Stimulated activated naive B cell treated with anti-CD40 and anti-IgM and Interleukin-4, amounts not matched to agents 10 μg/mL and 1 μg/mL and 100 μg/mL, for 72 hours (primary cell): Measurements from ENCODE around the gene SLC25A15.

Experiments used
- ATAC-seq, 2 donors: fragments of 150-1000 bp; cut with Tn5 transposase; replicated peaks; 2 replicates each; pipeline ENCODE4 v1.10.0; 2021; ENCODE audit warnings: moderate library complexity in 1 of 2
- DNase-seq: peaks from one replicate; pipeline ENCODE4 v3.0.0; 2021
- H3K27ac Mint-ChIP-seq: one replicate; pipeline ENCODE4 v1.8.0; 2022; ENCODE audit warnings: mild to moderate bottlenecking, mixed read lengths
- H3K27me3 Mint-ChIP-seq, 2 donors: one replicate each; pipeline ENCODE4 v1.8.0; 2022; ENCODE audit warnings: mixed read lengths in 2 of 2
- H3K36me3 Mint-ChIP-seq, 2 donors: one replicate each; pipeline ENCODE4 v1.8.0; 2022; ENCODE audit warnings: mixed read lengths in 2 of 2, mild to moderate bottlenecking in 1 of 2
- H3K4me1 Mint-ChIP-seq, 2 donors: one replicate each; pipeline ENCODE4 v1.8.0; 2022; ENCODE audit warnings: mixed read lengths in 2 of 2, mild to moderate bottlenecking in 1 of 2
- H3K4me3 Mint-ChIP-seq, 2 donors: one replicate each; pipeline ENCODE4 v1.8.0; 2022; ENCODE audit warnings: mild to moderate bottlenecking in 2 of 2, mixed read lengths in 2 of 2, moderate library complexity in 1 of 2
- H3K9me3 Mint-ChIP-seq, 2 donors: one replicate each; pipeline ENCODE4 v1.8.0; 2022; ENCODE audit warnings: mixed read lengths in 2 of 2, mild to moderate bottlenecking in 1 of 2

The SLC25A15 gene

DNA sequence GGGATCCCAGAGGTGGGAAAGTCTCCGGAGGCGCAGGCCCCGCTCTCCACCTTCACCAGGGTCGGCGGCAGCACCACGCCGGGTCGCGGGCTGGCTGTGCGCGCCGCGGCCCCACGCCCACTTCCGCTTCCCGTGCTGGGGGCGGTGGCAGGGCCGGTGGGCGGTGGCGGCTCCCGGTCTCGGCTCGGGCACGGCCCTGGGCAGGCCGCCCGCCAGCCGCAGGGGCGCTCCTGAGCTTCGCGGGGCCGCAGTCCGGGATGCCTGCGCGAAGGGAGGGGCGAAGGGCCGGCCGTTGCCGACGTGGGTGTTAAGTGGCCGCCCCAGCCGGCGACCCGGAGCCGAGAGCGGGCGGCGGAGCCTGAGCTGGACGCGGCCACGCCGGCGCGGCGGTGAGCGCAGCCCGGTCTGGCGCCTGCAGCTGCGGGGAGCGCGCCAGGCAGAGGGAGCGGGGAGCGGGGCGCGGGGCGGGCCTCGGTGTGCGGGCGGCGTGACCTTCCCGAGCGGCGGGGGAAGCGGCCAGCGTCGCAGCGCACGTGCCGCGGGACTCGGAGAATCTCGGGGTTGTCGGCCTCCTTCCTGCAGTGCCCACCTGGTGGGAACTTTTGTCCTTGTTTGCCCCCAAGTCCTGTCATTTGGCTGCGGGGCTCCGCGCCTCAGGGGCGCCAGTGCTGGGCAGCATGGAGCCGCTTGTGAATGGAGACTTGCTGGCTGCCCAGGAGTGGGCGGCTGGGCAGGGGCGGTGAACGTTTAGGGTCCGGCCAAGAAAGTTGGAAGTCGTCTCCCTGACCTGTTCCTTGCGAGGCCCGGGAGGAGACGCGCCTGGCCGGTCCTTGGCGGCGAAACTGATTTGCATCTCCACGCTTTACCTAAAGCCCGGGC, at the start of gene SLC25A15:
Gene SLC25A15, plus strand, starts transcription at position 337 of the 879 bp plus-strand sequence. CDS start 3,616 bp downstream, outside the sequence.
- peak; percentile 92 to 94 for ATAC-seq
- DNase-seq, result peak; percentile 77
- Mint-ChIP-seq H3K4me1 (peaks cover 8 to 16% of the 10 kb centered on the region in 2 donors), H3K36me3 (peaks cover 4 to 8% of the 10 kb centered on the region in 2 donors), H3K9me3 (peaks cover 0 to 2% of the 10 kb centered on the region in 2 donors), H3K27me3 (no peaks in the 10 kb centered on the region), H3K27ac (peak within 1 kb of the TSS; percentile 56), H3K4me3 (peak within 1 kb of the TSS; percentile 77 to 83)

DNA sequence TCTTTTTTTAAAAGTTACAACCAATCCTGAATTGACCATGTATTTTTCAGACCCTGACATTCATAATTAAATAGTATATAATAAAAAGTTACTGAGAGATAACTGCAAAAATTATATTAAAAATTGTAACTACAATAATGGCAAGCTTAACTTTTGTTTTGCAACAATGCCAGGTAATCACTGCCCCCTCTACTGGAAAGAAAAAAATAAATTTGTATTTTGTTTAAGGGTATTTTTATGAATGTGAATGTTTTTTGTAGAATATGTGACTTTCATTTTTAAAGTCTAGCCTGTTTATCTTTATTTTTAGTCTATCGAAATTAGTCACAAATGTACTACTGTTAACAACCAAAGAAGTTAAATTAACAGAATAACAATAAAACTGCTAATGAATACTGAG, 40.1 kb upstream of the SLC25A15 start:
- no peaks in the 10 kb centered on the region for H3K4me1 Mint-ChIP-seq
- H3K36me3 Mint-ChIP-seq, result peaks cover 15 to 24% of the 10 kb centered on the region in 2 donors
- no peak overlapping the region for H3K27ac Mint-ChIP-seq
- H3K9me3 Mint-ChIP-seq, result peaks cover 0 to 1% of the 10 kb centered on the region in 2 donors
- no peaks in the 10 kb centered on the region for H3K27me3 Mint-ChIP-seq
- ATAC-seq (no peak), DNase-seq (no peak)
- H3K4me3 Mint-ChIP-seq, result no peak overlapping the region

DNA sequence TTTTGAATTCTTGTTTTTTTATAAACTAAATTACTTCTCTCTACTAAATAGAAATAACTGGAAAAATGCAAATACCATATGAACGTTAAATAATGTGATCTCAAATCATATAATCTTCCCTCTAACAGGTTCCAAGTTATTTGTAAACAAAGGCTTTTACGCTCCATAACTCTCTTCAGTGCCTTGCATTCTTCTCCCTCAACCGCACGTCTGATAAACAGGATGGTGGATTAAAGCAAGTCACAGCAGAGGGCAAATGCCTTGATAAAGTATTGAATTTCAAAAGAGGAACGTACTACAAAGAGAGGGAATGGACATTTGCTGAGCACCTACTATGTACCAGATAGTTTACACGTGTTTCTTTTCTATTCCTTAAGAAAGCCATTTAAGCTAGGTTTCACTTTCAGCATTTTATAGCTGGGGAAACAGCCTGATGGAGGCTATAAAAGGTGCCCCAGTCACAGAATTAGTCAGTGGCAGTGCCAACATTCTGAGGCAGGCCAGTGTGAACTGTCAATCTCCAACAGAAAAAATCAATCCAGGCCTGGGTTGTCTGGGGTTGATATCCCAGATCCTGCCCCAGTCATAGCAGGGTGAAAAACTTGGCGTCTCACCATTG, 34.2 kb upstream of the SLC25A15 start:
- peaks cover 22 to 32% of the 10 kb centered on the region in 2 donors for H3K36me3 Mint-ChIP-seq
- H3K4me1 Mint-ChIP-seq, result peaks cover 0 to 1% of the 10 kb centered on the region in 2 donors
- ATAC-seq, result no peak
- no peaks in the 10 kb centered on the region for H3K27me3 Mint-ChIP-seq
- no peaks in the 10 kb centered on the region for H3K9me3 Mint-ChIP-seq
- DNase-seq, result no peak
- no peak overlapping the region for H3K27ac Mint-ChIP-seq
- H3K4me3 Mint-ChIP-seq, result no peak overlapping the region

- no peaks in the 10 kb centered on the region for H3K9me3 Mint-ChIP-seq
- no peaks in the 10 kb centered on the region for H3K27me3 Mint-ChIP-seq
- no peak overlapping the region for H3K4me3 Mint-ChIP-seq
- DNase-seq, result no peak
- peaks cover 0 to 1% of the 10 kb centered on the region in 2 donors for H3K4me1 Mint-ChIP-seq
- peaks cover 19 to 32% of the 10 kb centered on the region in 2 donors for H3K36me3 Mint-ChIP-seq
- no peak for ATAC-seq
- H3K27ac Mint-ChIP-seq, result no peak overlapping the region
Observed at GRCh38 chr13:40756042-40756441, 33.4 kb upstream of the SLC25A15 start.

DNA sequence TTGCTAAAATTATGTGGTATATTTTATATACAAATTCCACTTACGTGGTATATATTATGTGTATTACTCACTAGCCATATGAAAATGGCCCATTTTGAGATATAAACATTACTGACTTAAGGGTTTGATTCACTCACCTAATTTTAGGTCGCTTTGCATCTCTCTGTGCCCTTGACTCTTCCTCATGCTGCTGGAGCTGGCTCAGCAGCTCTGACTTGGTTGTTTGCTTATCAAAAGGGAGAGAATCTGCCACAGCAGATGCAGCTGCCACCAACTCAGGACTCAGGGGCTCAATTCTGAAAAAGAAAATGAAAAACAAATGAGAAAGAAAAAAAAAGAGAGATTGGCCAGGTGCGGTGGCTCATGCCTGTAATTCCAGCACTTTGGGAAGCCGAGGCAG, 30.6 kb upstream of the SLC25A15 start:
- no peak for DNase-seq
- no peaks in the 10 kb centered on the region for H3K27me3 Mint-ChIP-seq
- H3K4me1 Mint-ChIP-seq, result peaks cover 0 to 8% of the 10 kb centered on the region in 2 donors
- ATAC-seq, result no peak
- H3K36me3 Mint-ChIP-seq, result peaks cover 29 to 34% of the 10 kb centered on the region in 2 donors
- no peaks in the 10 kb centered on the region for H3K9me3 Mint-ChIP-seq
- no peak overlapping the region for H3K27ac Mint-ChIP-seq
- H3K4me3 Mint-ChIP-seq, result no peak overlapping the region

DNA sequence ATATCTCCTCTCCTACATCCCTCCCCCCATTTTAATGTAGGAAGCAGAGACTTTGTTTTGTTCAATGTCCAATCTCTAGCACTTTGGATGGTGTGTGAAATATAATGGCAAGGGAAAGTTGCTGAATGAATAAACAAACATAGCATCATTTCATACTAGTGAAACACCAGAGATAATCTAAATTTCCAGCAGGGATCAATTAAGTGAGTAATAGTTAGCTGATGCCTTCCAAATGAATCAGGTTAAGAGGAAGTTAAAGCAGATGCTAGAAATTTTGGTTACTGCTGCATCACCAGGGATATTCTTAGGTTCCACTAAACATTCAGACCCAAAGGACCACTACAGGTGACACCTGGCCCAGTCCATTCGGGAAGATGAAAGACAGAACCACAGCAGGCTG, 26.6 kb upstream of the SLC25A15 start:
- Mint-ChIP-seq H3K4me1 (peaks cover 0 to 8% of the 10 kb centered on the region in 2 donors), H3K27ac (no peak overlapping the region)
- no peak for DNase-seq

DNA sequence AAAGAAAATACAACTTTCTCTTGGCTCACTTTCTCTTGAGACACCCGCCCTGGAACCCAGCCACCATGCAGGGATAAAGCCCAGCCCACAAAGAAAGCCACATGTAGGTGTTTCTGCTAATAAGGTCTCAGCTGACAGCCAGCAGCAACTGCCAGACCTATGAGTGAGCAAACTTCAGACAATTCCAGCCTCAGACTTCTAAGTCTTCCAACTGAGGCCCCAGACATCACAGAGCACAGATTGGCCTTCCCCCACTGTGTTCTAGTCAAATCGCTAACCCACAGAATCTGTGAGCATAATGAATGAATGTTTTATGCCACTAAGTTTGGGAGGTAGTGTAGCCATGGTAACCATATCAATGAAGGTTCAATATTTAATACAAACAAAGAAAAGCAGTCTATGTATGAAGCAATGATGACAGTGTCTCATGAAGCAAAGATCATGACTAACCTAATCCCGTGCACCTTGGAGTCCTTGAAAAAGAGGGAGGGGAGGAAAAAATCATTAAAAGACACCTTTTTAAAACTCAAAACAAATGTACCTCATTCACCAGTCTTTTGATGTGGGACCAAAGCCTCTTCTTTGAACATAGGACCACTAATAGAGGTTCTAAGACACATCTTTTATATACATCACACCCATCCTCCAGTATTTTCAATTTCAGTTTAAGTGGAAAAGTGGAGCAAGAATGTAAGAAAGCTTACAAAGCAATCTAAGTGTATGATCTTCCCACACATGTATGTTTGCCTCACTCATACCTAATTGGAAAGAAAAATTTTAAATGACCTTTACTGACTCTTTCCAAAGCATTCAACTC, 24.6 kb upstream of the SLC25A15 start:
- no peaks in the 10 kb centered on the region for H3K9me3 Mint-ChIP-seq
- H3K4me1 Mint-ChIP-seq, result peaks cover 9% of the 10 kb centered on the region in 2 donors
- H3K36me3 Mint-ChIP-seq, result peaks cover 16 to 22% of the 10 kb centered on the region in 2 donors
- H3K4me3 Mint-ChIP-seq, result no peak overlapping the region
- ATAC-seq (no peak), DNase-seq (no peak)
- H3K27ac Mint-ChIP-seq, result no peak overlapping the region
- H3K27me3 Mint-ChIP-seq, result no peaks in the 10 kb centered on the region

More for the DNA sequence above, 26.6 kb upstream of the SLC25A15 start:
- Mint-ChIP-seq H3K4me3 (no peak overlapping the region), H3K27me3 (no peaks in the 10 kb centered on the region), H3K9me3 (no peaks in the 10 kb centered on the region), H3K36me3 (peaks cover 25 to 32% of the 10 kb centered on the region in 2 donors)
- no peak for ATAC-seq

DNA sequence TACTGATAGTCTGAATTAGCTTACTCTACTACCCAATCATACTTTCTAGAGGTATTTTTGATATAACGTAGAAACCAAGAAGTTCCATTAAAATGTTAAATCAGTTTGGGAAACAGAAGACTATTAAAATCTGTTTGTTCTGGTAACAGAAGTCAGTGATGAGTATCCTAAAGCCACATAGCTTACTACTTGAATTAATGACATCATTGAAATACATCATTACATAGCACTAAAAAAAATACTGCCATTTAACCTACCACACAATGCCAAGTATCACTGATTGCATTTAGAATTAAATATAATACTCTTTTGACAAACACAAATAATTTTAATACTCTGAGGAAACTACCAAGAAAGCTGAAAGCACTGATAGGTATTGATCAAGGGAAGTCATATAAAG, 23.8 kb upstream of the SLC25A15 start:
- Mint-ChIP-seq H3K9me3 (no peaks in the 10 kb centered on the region), H3K4me1 (peaks cover 14 to 16% of the 10 kb centered on the region in 2 donors), H3K36me3 (peaks cover 14 to 21% of the 10 kb centered on the region in 2 donors), H3K27ac (no peak overlapping the region), H3K27me3 (no peaks in the 10 kb centered on the region), H3K4me3 (no peak overlapping the region)
- ATAC-seq (no peak), DNase-seq (no peak)

DNA sequence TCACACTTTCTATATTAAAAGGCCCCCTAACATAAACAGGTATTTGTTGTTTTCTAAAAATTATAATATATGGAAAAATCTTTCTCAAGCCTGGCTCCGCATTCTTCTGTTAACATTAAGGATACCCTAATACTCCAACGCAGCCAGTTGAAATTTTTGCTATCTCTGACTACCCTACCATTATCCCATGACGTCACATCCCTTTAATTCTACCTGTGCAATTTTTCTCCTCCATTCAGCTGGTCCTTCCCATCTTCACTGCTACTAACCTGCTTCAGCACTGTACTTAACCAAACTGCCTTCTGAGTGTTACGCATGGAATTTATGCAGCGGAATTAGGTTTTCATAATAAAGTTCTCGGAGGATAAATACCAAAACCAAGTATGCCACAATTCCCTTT, 19.4 kb upstream of the SLC25A15 start:
- no peaks in the 10 kb centered on the region for H3K9me3 Mint-ChIP-seq
- DNase-seq (no peak), ATAC-seq (no peak)
- H3K4me3 Mint-ChIP-seq, result peak overlapping the region; percentile 94 to 99
- peaks cover 7 to 16% of the 10 kb centered on the region in 2 donors for H3K4me1 Mint-ChIP-seq
- H3K27ac Mint-ChIP-seq, result no peak overlapping the region
- no peaks in the 10 kb centered on the region for H3K27me3 Mint-ChIP-seq
- no peaks in the 10 kb centered on the region for H3K36me3 Mint-ChIP-seq

DNA sequence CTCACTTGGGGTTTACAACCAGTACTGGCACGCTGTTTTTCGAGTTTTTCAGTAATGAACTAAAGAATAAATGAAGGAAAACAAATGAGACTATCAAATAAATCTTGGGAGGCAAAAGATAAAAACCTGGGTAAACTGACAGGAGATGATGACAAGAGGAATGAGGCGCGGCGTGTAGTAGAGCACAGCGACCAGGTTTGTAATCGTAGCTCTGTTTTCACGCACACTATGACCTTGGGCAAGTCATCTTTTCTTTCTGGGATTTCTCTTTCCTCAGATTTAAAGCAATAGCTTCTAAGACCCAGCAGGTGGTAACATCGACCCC, 18.8 kb upstream of the SLC25A15 start:
- H3K36me3 Mint-ChIP-seq, result no peaks in the 10 kb centered on the region
- H3K27me3 Mint-ChIP-seq, result no peaks in the 10 kb centered on the region
- DNase-seq (no peak), ATAC-seq (no peak)
- peak overlapping the region; percentile 93 for H3K27ac Mint-ChIP-seq
- peaks cover 7 to 16% of the 10 kb centered on the region in 2 donors for H3K4me1 Mint-ChIP-seq
- H3K4me3 Mint-ChIP-seq, result peak overlapping the region; percentile 94 to 99
- H3K9me3 Mint-ChIP-seq, result no peaks in the 10 kb centered on the region

DNA sequence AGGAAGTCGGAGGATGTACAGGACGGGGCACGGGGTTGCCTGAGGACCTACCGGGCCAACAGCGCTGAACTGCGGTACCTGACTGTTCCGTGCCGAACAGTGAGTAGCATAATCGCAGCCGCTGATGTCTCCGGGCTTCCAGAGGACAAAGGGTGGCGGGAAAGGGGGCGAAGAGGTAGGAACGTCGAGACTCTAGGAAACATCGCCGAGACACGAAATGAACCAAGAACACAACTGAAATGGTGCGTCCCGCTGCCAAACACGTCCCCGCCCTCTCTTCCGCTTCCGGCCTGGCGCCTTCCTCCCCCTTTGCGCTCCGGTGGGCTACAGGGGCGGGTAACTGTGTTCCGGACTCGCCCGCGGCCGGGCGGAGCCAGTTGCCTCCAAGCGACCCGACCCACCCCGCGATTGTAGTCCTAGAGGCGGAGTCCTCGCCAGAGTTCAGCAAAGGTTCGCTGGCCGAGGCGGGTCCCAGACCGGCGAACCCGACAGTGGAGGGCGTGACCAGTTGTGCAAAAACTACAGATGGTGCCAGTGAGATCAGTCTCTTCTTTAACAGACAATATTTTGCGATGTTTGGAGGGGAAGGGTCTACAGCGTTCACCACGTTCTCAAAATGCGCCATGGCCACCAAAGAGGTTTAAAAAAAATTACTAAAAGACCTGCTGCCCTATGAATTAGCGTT, 18.3 kb upstream of the SLC25A15 start, which contains the start of gene MRPS31:
Gene MRPS31, minus strand, starts transcription at position 257 of the 685 bp plus-strand sequence. Its CDS starts 54 bp downstream, at position 203.
- Mint-ChIP-seq H3K27me3 (no peaks in the 10 kb centered on the region), H3K4me3 (peak within 1 kb of the TSS; percentile 94 to 99), H3K36me3 (no peaks in the 10 kb centered on the region), H3K9me3 (no peaks in the 10 kb centered on the region), H3K4me1 (peaks cover 7 to 20% of the 10 kb centered on the region in 2 donors), H3K27ac (peak within 1 kb of the TSS; percentile 93)
- ATAC-seq (peak; percentile 98 to 99), DNase-seq (peak; percentile 94)

DNA sequence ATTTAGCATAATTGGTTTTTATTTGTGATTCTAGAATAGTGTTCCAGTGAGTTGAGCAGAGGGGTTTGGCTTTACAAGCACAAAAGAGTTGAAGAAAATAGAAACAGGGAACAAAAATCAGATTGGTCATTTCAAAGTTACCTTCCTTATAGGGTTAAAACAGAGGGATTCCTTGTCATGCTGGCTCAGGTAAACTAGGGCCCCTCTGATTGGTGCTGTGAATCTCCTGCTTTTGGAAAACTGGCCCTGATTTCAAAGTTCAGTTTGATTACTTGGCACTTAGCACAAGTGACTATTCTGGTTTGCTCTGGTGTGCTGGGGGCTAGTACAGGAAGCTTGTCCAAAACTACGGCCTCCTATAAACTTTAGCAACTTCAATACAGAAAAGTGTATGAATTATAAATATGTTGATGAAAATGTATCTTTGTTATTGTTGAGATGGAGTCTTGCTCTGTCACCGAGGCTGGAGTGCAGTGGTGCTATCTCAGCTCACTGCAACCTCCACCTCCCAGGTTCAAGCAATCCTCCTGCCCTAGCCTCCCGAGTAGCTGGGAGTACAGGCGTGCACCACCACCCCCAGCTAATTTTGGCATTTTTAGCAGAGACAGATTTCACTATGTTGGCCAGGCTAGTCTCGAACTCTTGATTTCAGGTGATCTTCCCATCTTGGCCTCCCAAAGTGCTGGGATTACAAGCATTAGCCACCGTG, 16.5 kb upstream of the SLC25A15 start:
- no peak for DNase-seq
- Mint-ChIP-seq H3K27me3 (no peaks in the 10 kb centered on the region), H3K4me1 (peaks cover 19 to 38% of the 10 kb centered on the region in 2 donors), H3K27ac (no peak overlapping the region), H3K9me3 (no peaks in the 10 kb centered on the region), H3K4me3 (no peak overlapping the region), H3K36me3 (no peaks in the 10 kb centered on the region)
- ATAC-seq, result no peak

DNA sequence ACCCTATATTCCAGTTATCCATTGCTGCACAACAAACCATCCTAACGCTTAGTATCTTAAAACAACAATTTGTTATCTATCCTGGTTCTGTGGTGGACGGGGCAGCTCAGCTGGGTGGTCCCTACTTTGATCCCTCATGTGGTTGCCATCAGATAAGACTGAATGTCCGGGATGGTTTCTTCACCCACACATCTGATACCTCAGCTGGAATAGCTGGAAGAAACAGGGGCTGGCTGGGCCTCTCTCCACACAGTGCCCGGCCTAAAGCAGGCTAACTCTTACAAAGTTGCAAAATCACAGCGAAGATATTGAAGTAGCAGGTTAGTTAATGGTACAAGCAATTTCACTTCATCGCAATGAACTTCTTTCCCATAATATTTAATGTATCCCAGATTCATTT, 14.7 kb upstream of the SLC25A15 start:
- ATAC-seq (no peak), DNase-seq (no peak)
- H3K36me3 Mint-ChIP-seq, result no peaks in the 10 kb centered on the region
- no peaks in the 10 kb centered on the region for H3K27me3 Mint-ChIP-seq
- no peak overlapping the region for H3K27ac Mint-ChIP-seq
- peaks cover 21 to 32% of the 10 kb centered on the region in 2 donors for H3K4me1 Mint-ChIP-seq
- no peak overlapping the region for H3K4me3 Mint-ChIP-seq
- H3K9me3 Mint-ChIP-seq, result no peaks in the 10 kb centered on the region
